ENCODE measurements around the gene LAD1.

LAD1 gene

GRCh38 chr1:201377611-201378092, 21.5 kb downstream of the LAD1 start, which contains the start of gene TNNT2:
Gene TNNT2, minus strand, starts transcription at chr1:201377680. Its CDS starts 4,426 bp downstream, at chr1:201373254.
- Histone ChIP-seq H3K4me1 (ENCODE audit: control insufficient read depth, insufficient read depth, low read length, poor library complexity, severe bottlenecking) (peaks cover 16% of the 10 kb centered on the region), H3K9me3 (ENCODE audit: control insufficient read depth, low read length) (no peaks in the 10 kb centered on the region), H3K27ac (ENCODE audit: low read depth, low read length, severe bottlenecking) (peak within 1 kb of the TSS; percentile 87), H3K4me3 (ENCODE audit: extremely low read depth, insufficient read depth, low read length, poor library complexity, severe bottlenecking) (no peak within 1 kb of the TSS), H3K36me3 (ENCODE audit: control insufficient read depth, insufficient read depth, low read length) (no peaks in the 10 kb centered on the region)
- 70 to 86% methylated on average over 1 to 2 of the region's 9 CpGs for WGBS, 2 experiments (ENCODE audit: insufficient coverage in 2 of 2)

DNA sequence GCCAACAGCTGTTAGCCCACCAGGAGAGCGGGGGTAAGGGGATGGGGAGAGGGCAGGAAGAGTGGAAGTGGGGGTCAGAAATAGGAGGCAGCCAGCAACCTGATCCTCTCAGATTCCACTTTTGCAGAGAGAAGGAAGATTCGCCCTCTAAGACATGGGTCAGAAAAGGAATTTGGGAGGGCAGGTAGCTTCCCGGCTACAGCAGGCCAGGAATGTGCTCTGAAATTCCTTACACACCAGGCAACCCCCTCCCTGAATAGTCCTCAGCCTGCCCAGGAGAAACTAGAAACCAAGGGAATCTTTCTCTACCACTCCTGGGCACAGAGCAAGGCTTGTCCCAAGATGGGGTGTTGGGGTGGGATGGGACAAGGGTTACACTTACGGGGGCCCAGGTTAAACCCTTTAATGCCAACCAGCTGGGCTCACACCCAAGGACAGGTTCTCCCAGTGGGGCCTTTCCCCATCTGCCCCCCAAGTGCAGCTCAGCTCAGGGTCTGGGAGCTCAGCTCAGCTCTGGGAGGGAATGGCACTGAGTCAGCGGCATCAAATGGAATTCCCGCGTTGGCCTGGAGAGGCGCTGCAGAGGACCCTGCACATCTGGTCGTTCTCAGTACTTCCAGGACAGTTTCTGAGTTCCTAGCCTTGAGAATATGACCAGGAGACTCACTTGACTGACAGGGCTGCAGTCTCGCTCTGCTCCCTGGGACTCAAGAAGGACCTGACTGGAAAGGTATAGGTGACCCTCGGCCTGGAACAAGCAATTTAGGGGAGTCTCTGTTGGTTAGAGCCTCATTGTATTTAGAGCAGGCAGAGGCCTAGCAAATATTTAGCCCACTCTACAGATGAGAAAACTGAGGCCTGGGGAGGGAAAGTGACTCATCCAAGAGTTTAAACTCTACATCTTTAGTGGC, 22.4 kb downstream of the LAD1 start:
- peaks cover 16% of the 10 kb centered on the region for H3K4me1 ChIP-seq (ENCODE audit: control insufficient read depth, insufficient read depth, low read length, poor library complexity, severe bottlenecking)
- no peaks in the 10 kb centered on the region for H3K36me3 ChIP-seq (ENCODE audit: control insufficient read depth, insufficient read depth, low read length)
- peak overlapping the region; percentile 87 for H3K27ac ChIP-seq (ENCODE audit: low read depth, low read length, severe bottlenecking)
- WGBS, 2 experiments (ENCODE audit: insufficient coverage in 2 of 2) = 10 to 13% methylated on average over 7 to 8 of the region's 11 CpGs
- H3K4me3 ChIP-seq (ENCODE audit: extremely low read depth, insufficient read depth, low read length, poor library complexity, severe bottlenecking) = no peak overlapping the region
- H3K9me3 ChIP-seq (ENCODE audit: control insufficient read depth, low read length) = no peaks in the 10 kb centered on the region

DNA sequence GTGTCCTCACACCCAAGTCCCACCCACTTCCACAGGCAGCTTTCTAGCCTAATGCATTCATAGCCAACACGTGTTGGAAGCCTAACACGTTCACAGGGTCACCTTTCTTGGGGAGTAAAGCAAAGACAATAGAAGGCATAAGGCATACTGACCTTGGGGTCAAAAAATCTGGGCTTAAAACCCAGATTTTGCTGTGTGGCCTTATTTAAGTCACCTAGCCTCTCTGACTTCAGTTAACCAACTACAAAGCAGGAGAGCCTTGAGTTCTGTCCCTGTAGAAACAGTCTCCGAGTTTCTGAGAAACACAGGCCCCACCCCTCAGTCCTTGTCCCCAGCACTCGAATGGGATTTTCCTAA, 23.0 kb downstream of the LAD1 start:
- no peaks in the 10 kb centered on the region for H3K36me3 ChIP-seq (ENCODE audit: control insufficient read depth, insufficient read depth, low read length)
- H3K27ac ChIP-seq (ENCODE audit: low read depth, low read length, severe bottlenecking) = peak overlapping the region; percentile 87
- 44 to 61% methylated on average over 2 of the region's 4 CpGs for WGBS, 2 experiments (ENCODE audit: insufficient coverage in 2 of 2)
- H3K4me3 ChIP-seq (ENCODE audit: extremely low read depth, insufficient read depth, low read length, poor library complexity, severe bottlenecking) = no peak overlapping the region
- H3K9me3 ChIP-seq (ENCODE audit: control insufficient read depth, low read length) = no peaks in the 10 kb centered on the region
- H3K4me1 ChIP-seq (ENCODE audit: control insufficient read depth, insufficient read depth, low read length, poor library complexity, severe bottlenecking) = peaks cover 16% of the 10 kb centered on the region

- Histone ChIP-seq H3K4me1 (ENCODE audit: control insufficient read depth, insufficient read depth, low read length, poor library complexity, severe bottlenecking) (peaks cover 16% of the 10 kb centered on the region), H3K27ac (ENCODE audit: low read depth, low read length, severe bottlenecking) (no peak overlapping the region), H3K9me3 (ENCODE audit: control insufficient read depth, low read length) (no peaks in the 10 kb centered on the region), H3K36me3 (ENCODE audit: control insufficient read depth, insufficient read depth, low read length) (no peaks in the 10 kb centered on the region), H3K4me3 (ENCODE audit: extremely low read depth, insufficient read depth, low read length, poor library complexity, severe bottlenecking) (no peak overlapping the region)
- WGBS, 2 experiments (ENCODE audit: insufficient coverage in 2 of 2) = 100% methylated on average over 2 of the region's 4 CpGs; no CpG with 5 or more reads in 1 of the 2 experiments
Observed at GRCh38 chr1:201375169-201375568, 24.0 kb downstream of the LAD1 start.

DNA sequence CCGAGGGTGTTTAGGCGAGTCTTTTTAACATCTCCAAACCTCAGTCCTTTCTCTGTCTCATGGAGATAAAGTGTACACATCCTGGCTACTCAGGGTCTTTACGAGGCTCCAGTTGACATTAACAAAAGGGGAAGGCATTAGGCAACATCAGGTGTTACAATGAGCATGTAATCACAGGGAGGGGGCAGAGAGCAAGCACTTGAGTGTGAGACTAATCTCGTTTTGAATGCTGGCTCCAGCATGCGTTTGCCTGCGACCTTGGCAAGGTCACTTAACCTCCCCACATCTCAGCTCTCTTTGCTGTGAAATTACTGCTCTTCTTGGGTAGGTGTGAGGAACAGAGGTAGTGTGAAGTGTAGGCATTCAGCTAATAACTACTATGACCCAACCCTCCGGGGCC, 24.8 kb downstream of the LAD1 start:
- H3K27ac ChIP-seq (ENCODE audit: low read depth, low read length, severe bottlenecking) = no peak overlapping the region
- WGBS, 2 experiments (ENCODE audit: insufficient coverage in 2 of 2) = 65 to 82% methylated on average over 3 to 4 of the region's 7 CpGs
- H3K4me1 ChIP-seq (ENCODE audit: control insufficient read depth, insufficient read depth, low read length, poor library complexity, severe bottlenecking) = peaks cover 16% of the 10 kb centered on the region

GRCh38 chr1:201371792-201372191, 27.3 kb downstream of the LAD1 start:
- no peak overlapping the region for H3K27ac ChIP-seq (ENCODE audit: low read depth, low read length, severe bottlenecking)
- no peak overlapping the region for H3K4me3 ChIP-seq (ENCODE audit: extremely low read depth, insufficient read depth, low read length, poor library complexity, severe bottlenecking)
- H3K9me3 ChIP-seq (ENCODE audit: control insufficient read depth, low read length) = no peaks in the 10 kb centered on the region
- H3K36me3 ChIP-seq (ENCODE audit: control insufficient read depth, insufficient read depth, low read length) = no peaks in the 10 kb centered on the region
- 87 to 90% methylated on average over 5 to 6 of the region's 6 CpGs for WGBS, 2 experiments (ENCODE audit: insufficient coverage in 2 of 2)
- H3K4me1 ChIP-seq (ENCODE audit: control insufficient read depth, insufficient read depth, low read length, poor library complexity, severe bottlenecking) = peaks cover 10% of the 10 kb centered on the region

More for the DNA sequence above, 24.8 kb downstream of the LAD1 start:
- H3K9me3 ChIP-seq (ENCODE audit: control insufficient read depth, low read length) = no peaks in the 10 kb centered on the region
- H3K36me3 ChIP-seq (ENCODE audit: control insufficient read depth, insufficient read depth, low read length) = no peaks in the 10 kb centered on the region
- no peak overlapping the region for H3K4me3 ChIP-seq (ENCODE audit: extremely low read depth, insufficient read depth, low read length, poor library complexity, severe bottlenecking)

DNA sequence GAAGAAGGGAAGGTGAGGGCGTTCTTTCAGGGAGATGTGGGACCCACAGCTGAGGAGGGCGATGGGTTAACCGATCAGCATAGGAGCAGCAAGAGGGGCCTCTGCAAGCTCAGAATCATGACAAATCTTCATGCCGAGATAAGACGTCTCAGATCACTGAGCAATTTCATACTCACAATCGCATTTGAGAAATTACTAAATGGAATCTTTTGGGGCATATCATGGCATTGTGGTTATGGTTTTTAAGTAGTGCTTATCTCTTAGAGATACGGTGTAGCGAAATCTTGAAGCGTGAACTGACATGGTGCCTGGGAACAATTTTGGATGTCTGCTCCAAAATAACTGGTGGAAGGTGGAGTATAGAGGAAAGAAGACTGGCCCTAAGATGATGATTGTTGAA, 27.8 kb downstream of the LAD1 start:
- H3K27ac ChIP-seq (ENCODE audit: low read depth, low read length, severe bottlenecking) = no peak overlapping the region
- WGBS, 2 experiments (ENCODE audit: insufficient coverage in 2 of 2) = 94 to 96% methylated on average over 9 of the region's 9 CpGs
- no peaks in the 10 kb centered on the region for H3K9me3 ChIP-seq (ENCODE audit: control insufficient read depth, low read length)
- no peaks in the 10 kb centered on the region for H3K36me3 ChIP-seq (ENCODE audit: control insufficient read depth, insufficient read depth, low read length)
- peaks cover 7% of the 10 kb centered on the region for H3K4me1 ChIP-seq (ENCODE audit: control insufficient read depth, insufficient read depth, low read length, poor library complexity, severe bottlenecking)
- H3K4me3 ChIP-seq (ENCODE audit: extremely low read depth, insufficient read depth, low read length, poor library complexity, severe bottlenecking) = no peak overlapping the region

DNA sequence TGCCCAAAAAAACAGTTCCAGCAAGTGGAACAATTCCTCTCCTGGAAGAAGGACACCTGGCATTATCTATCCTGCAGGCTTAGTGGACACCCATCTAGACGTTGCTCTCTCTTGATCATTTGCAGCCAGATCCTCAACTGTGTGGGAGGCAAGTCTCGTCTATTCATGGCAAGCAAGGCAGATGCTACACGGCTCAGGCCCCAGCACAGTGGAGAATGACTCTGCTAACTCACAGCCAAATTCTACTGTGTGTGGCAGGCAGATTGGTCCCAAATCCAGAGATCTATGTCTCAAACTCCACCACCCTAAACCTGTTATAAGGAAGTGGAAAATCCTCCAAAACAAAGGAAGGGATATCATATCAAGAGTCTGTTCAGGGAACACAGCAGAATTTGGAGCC, 28.6 kb downstream of the LAD1 start:
- Histone ChIP-seq H3K36me3 (ENCODE audit: control insufficient read depth, insufficient read depth, low read length) (no peaks in the 10 kb centered on the region), H3K27ac (ENCODE audit: low read depth, low read length, severe bottlenecking) (no peak overlapping the region), H3K9me3 (ENCODE audit: control insufficient read depth, low read length) (no peaks in the 10 kb centered on the region), H3K4me1 (ENCODE audit: control insufficient read depth, insufficient read depth, low read length, poor library complexity, severe bottlenecking) (peaks cover 1% of the 10 kb centered on the region), H3K4me3 (ENCODE audit: extremely low read depth, insufficient read depth, low read length, poor library complexity, severe bottlenecking) (no peak overlapping the region)
- 77 to 88% methylated on average over 2 to 3 of the region's 3 CpGs for WGBS, 2 experiments (ENCODE audit: insufficient coverage in 2 of 2)

DNA sequence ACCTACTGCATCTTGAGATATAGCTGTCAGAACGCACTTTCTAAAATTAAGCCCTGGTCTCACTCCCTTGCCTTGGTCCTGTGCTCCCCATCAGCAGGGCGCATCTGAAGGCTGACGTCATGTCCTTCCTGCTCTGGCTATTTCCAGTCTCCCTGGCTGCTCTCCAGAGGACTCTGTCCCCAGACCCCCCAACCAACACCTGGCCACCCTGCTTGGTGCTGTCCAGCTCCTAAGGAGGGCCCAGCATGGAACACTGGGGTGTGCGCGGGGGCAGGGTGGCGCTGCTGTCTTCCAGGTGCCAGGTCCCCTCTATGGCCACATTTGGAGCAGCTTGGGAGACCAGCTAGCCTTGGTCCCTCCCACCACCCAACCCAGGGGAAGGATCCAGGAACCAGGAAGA, 29.9 kb downstream of the LAD1 start:
- H3K36me3 ChIP-seq (ENCODE audit: control insufficient read depth, insufficient read depth, low read length) = no peaks in the 10 kb centered on the region
- no peak overlapping the region for H3K4me3 ChIP-seq (ENCODE audit: extremely low read depth, insufficient read depth, low read length, poor library complexity, severe bottlenecking)
- no peak overlapping the region for H3K27ac ChIP-seq (ENCODE audit: low read depth, low read length, severe bottlenecking)
- H3K4me1 ChIP-seq (ENCODE audit: control insufficient read depth, insufficient read depth, low read length, poor library complexity, severe bottlenecking) = no peaks in the 10 kb centered on the region
- H3K9me3 ChIP-seq (ENCODE audit: control insufficient read depth, low read length) = no peaks in the 10 kb centered on the region
- WGBS, 2 experiments (ENCODE audit: insufficient coverage in 2 of 2) = 90 to 92% methylated on average over 6 of the region's 6 CpGs

DNA sequence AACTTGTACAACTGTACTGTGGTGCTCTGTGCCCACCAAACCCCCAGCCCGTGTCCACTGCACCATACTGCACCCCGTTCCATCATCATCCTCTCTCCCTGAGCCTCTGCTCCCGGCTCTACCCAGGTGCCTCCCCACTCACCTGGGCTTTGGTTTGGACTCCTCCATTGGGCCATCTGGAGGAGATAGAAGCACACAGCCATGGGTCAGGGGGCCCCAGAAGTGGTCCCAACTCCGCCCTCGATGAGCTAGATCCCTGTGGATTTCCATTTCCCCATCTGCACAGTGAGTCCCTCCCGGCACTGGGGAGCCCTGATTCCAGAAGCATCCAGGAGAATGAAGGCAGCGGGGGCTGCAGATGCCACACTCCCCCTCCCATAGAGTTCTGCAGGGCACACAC, 32.4 kb downstream of the LAD1 start:
- Histone ChIP-seq H3K36me3 (ENCODE audit: control insufficient read depth, insufficient read depth, low read length) (no peaks in the 10 kb centered on the region), H3K27ac (ENCODE audit: low read depth, low read length, severe bottlenecking) (no peak overlapping the region), H3K4me3 (ENCODE audit: extremely low read depth, insufficient read depth, low read length, poor library complexity, severe bottlenecking) (no peak overlapping the region), H3K9me3 (ENCODE audit: control insufficient read depth, low read length) (no peaks in the 10 kb centered on the region), H3K4me1 (ENCODE audit: control insufficient read depth, insufficient read depth, low read length, poor library complexity, severe bottlenecking) (no peaks in the 10 kb centered on the region)
- 78 to 81% methylated on average over 6 to 7 of the region's 7 CpGs for WGBS, 2 experiments (ENCODE audit: insufficient coverage in 2 of 2)

DNA sequence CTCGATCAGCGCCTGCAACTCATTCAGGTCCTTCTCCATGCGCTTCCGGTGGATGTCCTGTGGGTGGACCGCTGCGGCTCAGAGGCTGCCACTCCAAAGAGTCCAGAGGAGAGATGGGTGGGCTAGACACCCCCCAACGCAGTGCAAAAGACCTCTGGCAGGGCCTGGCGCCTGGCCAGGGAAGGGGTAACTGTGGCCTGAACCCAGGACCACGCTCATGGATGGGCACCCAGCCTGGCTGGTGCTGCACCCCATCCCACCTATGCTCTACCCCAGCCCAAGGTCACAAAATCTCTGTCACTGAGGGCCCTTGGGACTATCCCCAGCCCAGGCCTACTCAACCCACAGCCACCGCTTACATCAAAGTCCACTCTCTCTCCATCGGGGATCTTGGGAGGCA, 33.9 kb downstream of the LAD1 start:
- H3K4me3 ChIP-seq (ENCODE audit: extremely low read depth, insufficient read depth, low read length, poor library complexity, severe bottlenecking) = no peak overlapping the region
- no peaks in the 10 kb centered on the region for H3K9me3 ChIP-seq (ENCODE audit: control insufficient read depth, low read length)
- no peaks in the 10 kb centered on the region for H3K36me3 ChIP-seq (ENCODE audit: control insufficient read depth, insufficient read depth, low read length)
- 87 to 99% methylated on average over 10 to 11 of the region's 11 CpGs for WGBS, 2 experiments (ENCODE audit: insufficient coverage in 2 of 2)
- no peaks in the 10 kb centered on the region for H3K4me1 ChIP-seq (ENCODE audit: control insufficient read depth, insufficient read depth, low read length, poor library complexity, severe bottlenecking)
- no peak overlapping the region for H3K27ac ChIP-seq (ENCODE audit: low read depth, low read length, severe bottlenecking)

Measured in mesodermal cell (in vitro differentiated cells).